Measurements from ENCODE around the gene SNTB2. TPM values are rescaled to one million over a fixed set of nuclear protein-coding genes. Genes with fewer than 3 reads are reported as not detected.

SNTB2 gene
- total and polyA plus RNA-seq, 2 donors (not counting 3 experiments of a cell fraction or from before 2014, with no cell fraction given): 24.9 to 73.7 TPM

DNA sequence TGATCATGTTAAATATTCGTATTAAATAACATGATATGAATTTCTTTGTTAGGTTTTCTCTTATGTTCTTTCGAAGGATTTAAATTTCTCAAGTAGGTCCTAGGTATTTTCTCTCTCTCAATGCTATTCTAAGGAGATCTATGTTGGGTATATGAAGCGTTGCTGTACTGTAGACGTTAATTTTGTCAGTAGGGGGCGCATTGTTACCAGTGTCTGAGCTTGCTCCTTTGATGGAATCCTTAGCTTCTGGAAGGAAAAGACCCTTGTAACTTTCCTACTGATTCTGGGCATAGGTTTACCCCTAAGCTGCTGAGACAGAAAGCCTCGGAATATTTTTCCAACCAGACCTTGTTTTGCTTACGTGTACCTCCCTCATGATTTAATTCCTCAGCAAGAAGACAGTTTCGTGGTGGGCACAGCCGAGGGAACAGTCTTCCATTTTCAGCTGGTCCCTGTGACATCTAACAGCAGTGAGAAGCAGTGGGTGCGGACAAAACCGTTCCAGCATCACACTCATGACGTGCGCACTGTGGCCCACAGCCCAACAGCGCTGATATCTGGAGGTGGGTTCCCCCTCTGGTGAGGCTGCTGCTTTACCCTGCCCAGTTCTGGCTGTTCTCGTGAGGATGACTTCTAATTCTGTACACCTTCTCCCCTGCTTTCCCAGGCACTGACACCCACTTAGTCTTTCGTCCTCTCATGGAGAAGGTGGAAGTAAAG is 36.7 kb upstream of the SNTB2 start:
- Histone ChIP-seq H3K9me1 (replicated peaks; ENCODE audit: control insufficient read depth, extremely low read depth, insufficient read depth, low read length) (no peaks in the 10 kb centered on the region), H3K4me3 (replicated peaks in 1 of 3; ENCODE audit: insufficient read depth in 1 of 3, low read depth in 1 of 3, low read length in 3 of 3) (no peak overlapping the region), H2AFZ (ENCODE audit: low read depth, low read length) (no peak overlapping the region), H3K9me3 (replicated peaks; ENCODE audit: control insufficient read depth, insufficient read depth, low read length) (no peaks in the 10 kb centered on the region), H3K27me3 (ENCODE audit: control insufficient read depth in 2 of 2, insufficient read depth in 2 of 2, low read length in 2 of 2) (no peaks in the 10 kb centered on the region), H4K20me1 (replicated peaks; ENCODE audit: control insufficient read depth, extremely low read depth, insufficient read depth, low read length) (no peaks in the 10 kb centered on the region), H3K27ac (ENCODE audit: insufficient read depth, low read depth, low read length) (no peak overlapping the region), H3K4me1 (ENCODE audit: control insufficient read depth, extremely low read depth, insufficient read depth, low read length) (no peaks in the 10 kb centered on the region), H3K9ac (replicated peaks; ENCODE audit: extremely low read depth, insufficient read depth, low read length) (no peak overlapping the region), H3K79me2 (ENCODE audit: control insufficient read depth, insufficient read depth, low read length) (peaks cover 2% of the 10 kb centered on the region), H3K4me2 (ENCODE audit: insufficient read depth, low read length) (no peak overlapping the region), H3K36me3 (ENCODE audit: control insufficient read depth in 2 of 2, extremely low read depth in 1 of 2, insufficient read depth in 2 of 2, low read length in 2 of 2) (peaks cover 13 to 18% of the 10 kb centered on the region in 2 experiments)
- DNase-seq (ENCODE audit: low read depth, low spot score) (peak; percentile 85), FAIRE-seq (peak; percentile 94)
- POLR2A ChIA-PET: interaction anchor here (0.6 to 1.0 kb wide), 3 partner anchors 18 to 135 kb away, joined by 3 to 5 read pairs (median 3); partner anchors contain the start of genes CHTF8 and UTP4
- CTCF ChIA-PET: interaction anchor here (0.6 to 6.7 kb wide), 51 partner anchors 10 to 630 kb away, joined by 3 to 119 read pairs (median 5); partner anchors contain the start of genes PDF and SNTB2
- intact Hi-C loops (cut with micrococcal nuclease): loop anchor here (1.0 kb wide), 1 partner anchor 137 kb away; no protein-coding TSS in a partner anchor
- no peak for TF ChIP-seq POLR2A (IDR thresholded peaks at IDR 0.05; ENCODE audit: low read depth, low read length)
- TF ChIP-seq CTCF (IDR thresholded peaks at IDR 0.05; ENCODE audit: extremely low read depth in 1 of 2, insufficient read depth in 1 of 2, low read depth in 1 of 2, low read length in 2 of 2): peak; percentile 59 to 63
- no TSS peak for BruUV-seq (replicated peaks)
- dilution Hi-C loops (cut with MboI; ENCODE audit: extremely low pct_ligation_motif_present, low sequenced_read_pairs): no loop called here

DNA sequence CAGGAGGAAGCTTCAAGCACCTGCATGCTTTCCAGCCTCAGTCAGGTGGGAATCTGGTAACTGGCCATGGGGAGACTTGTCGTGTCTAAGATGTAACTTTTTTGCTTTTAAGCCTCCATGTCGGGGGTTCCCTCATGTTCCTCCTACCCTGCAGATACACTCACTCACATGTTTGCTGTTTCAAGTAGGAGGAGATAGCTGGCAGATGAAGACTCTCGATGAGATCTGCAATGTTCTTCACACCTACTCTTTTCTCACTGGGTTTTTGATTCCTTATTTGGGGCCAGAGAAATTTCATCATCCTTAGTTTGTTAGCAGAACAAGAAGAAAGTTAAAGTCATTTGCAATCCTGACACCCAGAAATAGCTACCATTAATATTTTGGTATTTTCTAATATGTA is 29.8 kb upstream of the SNTB2 start:
- BruUV-seq (replicated peaks): no TSS peak
- FAIRE-seq (no peak), DNase-seq (ENCODE audit: low read depth, low spot score) (no peak)
- dilution Hi-C loops (cut with MboI; ENCODE audit: extremely low pct_ligation_motif_present, low sequenced_read_pairs) (no loop called here), intact Hi-C loops (cut with micrococcal nuclease) (no loop called here)
- Histone ChIP-seq H3K9ac (replicated peaks; ENCODE audit: extremely low read depth, insufficient read depth, low read length) (no peak overlapping the region), H3K27me3 (ENCODE audit: control insufficient read depth in 2 of 2, insufficient read depth in 2 of 2, low read length in 2 of 2) (no peaks in the 10 kb centered on the region), H3K4me3 (replicated peaks in 1 of 3; ENCODE audit: insufficient read depth in 1 of 3, low read depth in 1 of 3, low read length in 3 of 3) (no peak overlapping the region), H4K20me1 (replicated peaks; ENCODE audit: control insufficient read depth, extremely low read depth, insufficient read depth, low read length) (no peaks in the 10 kb centered on the region), H3K9me3 (replicated peaks; ENCODE audit: control insufficient read depth, insufficient read depth, low read length) (no peaks in the 10 kb centered on the region), H3K36me3 (ENCODE audit: control insufficient read depth in 2 of 2, extremely low read depth in 1 of 2, insufficient read depth in 2 of 2, low read length in 2 of 2) (peaks cover 21 to 33% of the 10 kb centered on the region in 2 experiments), H3K4me1 (ENCODE audit: control insufficient read depth, extremely low read depth, insufficient read depth, low read length) (no peaks in the 10 kb centered on the region), H3K79me2 (ENCODE audit: control insufficient read depth, insufficient read depth, low read length) (no peaks in the 10 kb centered on the region), H3K4me2 (ENCODE audit: insufficient read depth, low read length) (no peak overlapping the region), H3K9me1 (replicated peaks; ENCODE audit: control insufficient read depth, extremely low read depth, insufficient read depth, low read length) (no peaks in the 10 kb centered on the region), H2AFZ (ENCODE audit: low read depth, low read length) (no peak overlapping the region), H3K27ac (ENCODE audit: insufficient read depth, low read depth, low read length) (no peak overlapping the region)
- POLR2A ChIA-PET: interaction anchor here (0.6 to 1.4 kb wide), 2 partner anchors 9 to 27 kb away, joined by 3 to 5 read pairs; no protein-coding TSS in a partner anchor
- no peak for TF ChIP-seq CTCF (IDR thresholded peaks at IDR 0.05; ENCODE audit: extremely low read depth in 1 of 2, insufficient read depth in 1 of 2, low read depth in 1 of 2, low read length in 2 of 2)
- TF ChIP-seq POLR2AphosphoS5 (IDR thresholded peaks at IDR 0.05; ENCODE audit: insufficient read depth, low read depth, low read length): no peak
- TF ChIP-seq, protein P1, sequence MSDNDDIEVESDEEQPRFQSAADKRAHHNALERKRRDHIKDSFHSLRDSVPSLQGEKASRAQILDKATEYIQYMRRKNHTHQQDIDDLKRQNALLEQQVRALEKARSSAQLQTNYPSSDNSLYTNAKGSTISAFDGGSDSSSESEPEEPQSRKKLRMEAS (IDR thresholded peaks at IDR 0.05; ENCODE audit: insufficient read depth, insufficient read length): no peak
- TF ChIP-seq EZH2 (IDR thresholded peaks at IDR 0.05; ENCODE audit: borderline replicate concordance, low read depth, low read length, severe bottlenecking): no peak
- no peak for TF ChIP-seq JUN (IDR thresholded peaks at IDR 0.05; ENCODE audit: borderline replicate concordance, insufficient read depth, insufficient read length, low read depth)
- no peak for TF ChIP-seq GATA2 (IDR thresholded peaks at IDR 0.05; ENCODE audit: insufficient read depth, insufficient read length, low read depth, low read length)
- TF ChIP-seq MYC (IDR thresholded peaks at IDR 0.05; ENCODE audit: low read depth, low read length): no peak
- TF ChIP-seq FOS (IDR thresholded peaks at IDR 0.05; ENCODE audit: borderline replicate concordance, insufficient read depth, low read length): no peak
- TF ChIP-seq POLR2A (IDR thresholded peaks at IDR 0.05; ENCODE audit: low read depth, low read length): no peak
- CTCF ChIA-PET: interaction anchor here (0.7 to 3.2 kb wide), 4 partner anchors 9 to 128 kb away, joined by 4 to 15 read pairs (median 7); no protein-coding TSS in a partner anchor

Data from endothelial cell of umbilical vein (primary cell).